HG03558 (cell line): Measurements from ENCODE around the gene ALK.

Experiments used
- ATAC-seq: cut with Tn5 transposase; IDR thresholded peaks from one replicate; pipeline ENCODE4 v1.9.1; 2021; ENCODE audit warnings: moderate number of reproducible peaks; ENCODE audit not compliant: unreplicated experiment; ENCODE audit errors: extremely low read depth

Gene ALK

DNA sequence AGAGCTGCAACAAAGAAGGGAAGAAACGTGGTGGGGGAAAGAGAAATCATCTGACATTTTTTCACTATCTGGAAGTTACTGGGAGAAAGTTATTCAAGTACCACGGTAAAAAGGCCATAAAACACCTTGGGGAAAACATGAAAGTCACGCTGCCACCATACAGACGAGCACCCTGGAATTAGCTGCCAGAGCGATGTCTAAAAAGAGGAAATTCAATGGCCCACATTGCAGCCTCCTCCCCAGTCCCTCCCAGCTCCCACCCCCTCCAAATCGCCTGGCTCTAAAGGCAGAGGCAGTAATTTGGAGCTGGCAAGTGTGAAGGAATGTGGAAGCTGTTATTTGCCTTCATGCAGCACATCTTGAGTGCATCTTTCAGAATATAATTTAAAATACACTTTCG, 192.0 kb downstream of the ALK start:
- no peak for ATAC-seq

DNA sequence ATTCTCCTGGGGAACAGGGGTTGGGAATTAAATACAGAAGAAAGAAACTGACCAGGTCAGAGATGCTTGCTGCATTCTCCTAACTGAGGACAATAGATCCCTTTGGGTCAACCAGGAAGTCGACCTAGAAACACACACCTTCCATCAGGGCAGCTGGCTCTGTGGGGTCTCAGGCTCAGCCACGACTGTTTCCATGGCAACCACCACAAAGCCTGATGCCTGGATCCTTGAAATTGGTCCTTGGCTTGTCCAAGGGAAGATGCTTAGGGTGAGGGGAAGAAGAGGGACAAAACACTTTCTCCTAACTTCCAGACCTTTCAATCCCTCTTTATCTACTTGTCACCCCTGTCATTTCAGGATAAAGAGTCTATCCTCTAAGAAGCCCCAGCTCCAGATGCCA, 194.4 kb downstream of the ALK start:
- no peak for ATAC-seq

DNA sequence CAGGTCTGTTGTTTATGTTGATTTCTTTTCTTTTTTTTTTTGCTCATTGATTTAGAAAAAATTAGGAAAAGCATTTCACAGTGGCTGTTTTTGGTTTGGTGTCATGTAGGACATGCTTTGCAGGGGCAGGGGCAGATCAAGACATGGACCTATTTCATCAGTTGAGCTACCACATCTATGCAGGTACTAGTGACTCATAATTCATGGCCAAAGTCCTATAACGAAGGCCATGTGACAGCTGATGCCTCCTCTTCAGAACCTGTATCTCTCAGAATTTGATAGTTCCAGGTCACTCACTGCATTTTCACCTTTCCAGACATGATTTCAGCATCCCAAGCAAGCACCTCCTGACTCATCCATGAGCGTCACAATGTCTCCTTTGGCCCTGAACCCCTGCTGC, 195.8 kb downstream of the ALK start:
- no peak for ATAC-seq

DNA sequence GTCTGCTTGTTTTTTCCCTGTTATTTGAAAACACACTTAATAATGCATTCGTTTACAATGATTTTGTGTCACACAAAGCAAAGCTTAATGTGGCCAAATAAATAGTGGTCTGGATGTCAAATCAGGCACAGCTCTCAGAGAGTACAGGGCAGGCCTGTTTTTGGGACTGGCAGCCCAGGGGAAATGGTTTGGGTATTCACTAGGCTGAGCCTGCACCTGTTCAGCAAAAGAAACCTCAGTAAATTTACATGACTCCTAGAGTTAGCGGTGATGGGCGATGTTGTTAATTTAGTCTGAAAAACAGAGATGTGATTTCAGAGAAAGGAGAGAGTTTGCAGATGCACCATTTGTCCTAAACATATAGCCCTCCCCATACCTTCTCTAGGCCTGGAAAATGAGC, 197.1 kb downstream of the ALK start:
- no peak for ATAC-seq

GRCh38 chr2:29723255-29724001, 198.0 kb downstream of the ALK start:
- peak; percentile 90 for ATAC-seq

DNA sequence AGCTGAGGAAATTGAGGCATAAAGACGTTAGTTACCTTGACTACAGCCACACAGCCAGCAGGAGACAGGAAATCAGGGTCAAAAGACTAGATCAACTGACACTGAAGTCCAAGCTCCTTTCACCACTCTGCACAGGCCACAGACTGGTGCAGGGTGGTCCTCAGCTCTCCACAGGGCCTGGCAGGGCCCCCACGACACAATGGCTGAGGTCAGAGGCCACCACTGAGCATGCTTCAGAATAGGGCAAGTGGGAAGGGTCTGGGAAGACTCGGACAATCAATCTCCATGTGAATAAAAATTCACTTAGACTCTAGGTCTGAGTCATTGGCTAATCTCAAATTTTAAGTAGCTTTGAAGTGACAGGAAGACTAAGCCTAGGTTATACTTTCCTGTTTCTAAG, 201.7 kb downstream of the ALK start:
- no peak for ATAC-seq

DNA sequence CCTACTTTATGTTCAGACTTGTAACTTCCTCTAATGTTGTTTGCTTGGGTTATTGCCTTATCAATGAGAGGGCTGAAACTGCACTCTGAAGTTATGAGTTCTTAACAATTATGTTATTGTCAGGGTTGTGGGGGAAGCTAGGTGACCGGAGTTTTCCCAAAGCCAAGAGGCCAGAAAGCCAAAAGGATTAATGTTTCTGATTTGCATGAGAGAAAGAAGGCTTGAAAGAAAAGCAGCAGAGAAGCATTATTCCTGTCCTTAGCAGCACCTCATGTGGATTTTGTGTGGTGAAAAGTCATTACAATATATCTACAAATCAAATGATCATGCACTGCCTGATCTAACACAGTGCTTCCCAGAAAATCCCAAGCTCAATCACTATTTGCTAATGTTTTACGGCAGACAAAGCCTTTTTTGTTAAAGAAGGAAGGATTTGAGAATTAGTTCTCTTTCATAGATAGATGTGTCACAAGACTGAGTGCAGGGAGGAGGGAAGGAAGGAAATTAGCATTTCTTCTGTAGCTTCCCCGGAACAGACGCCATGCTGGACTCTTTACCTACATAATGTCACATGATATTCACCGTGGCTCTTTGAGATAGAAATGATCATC, 203.2 kb downstream of the ALK start:
- no peak for ATAC-seq

DNA sequence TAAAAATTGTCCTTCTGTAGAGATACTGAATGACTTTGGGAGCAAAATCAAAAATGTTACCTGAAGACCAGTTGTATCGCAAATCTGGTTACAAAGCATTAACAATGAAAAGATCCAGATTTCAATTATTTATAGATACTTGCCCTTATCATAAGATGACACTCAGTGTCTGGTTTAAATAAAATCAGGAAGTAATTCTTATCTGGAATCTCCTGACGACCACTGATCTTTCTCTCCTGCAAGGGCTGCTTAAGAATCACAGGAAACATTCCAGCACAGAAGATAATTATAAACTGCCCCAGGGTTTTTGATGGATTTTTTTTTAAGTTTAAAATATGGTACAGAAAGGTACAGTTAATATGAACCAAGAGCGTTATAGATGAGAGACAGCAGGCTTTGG, 205.7 kb downstream of the ALK start:
- no peak for ATAC-seq

DNA sequence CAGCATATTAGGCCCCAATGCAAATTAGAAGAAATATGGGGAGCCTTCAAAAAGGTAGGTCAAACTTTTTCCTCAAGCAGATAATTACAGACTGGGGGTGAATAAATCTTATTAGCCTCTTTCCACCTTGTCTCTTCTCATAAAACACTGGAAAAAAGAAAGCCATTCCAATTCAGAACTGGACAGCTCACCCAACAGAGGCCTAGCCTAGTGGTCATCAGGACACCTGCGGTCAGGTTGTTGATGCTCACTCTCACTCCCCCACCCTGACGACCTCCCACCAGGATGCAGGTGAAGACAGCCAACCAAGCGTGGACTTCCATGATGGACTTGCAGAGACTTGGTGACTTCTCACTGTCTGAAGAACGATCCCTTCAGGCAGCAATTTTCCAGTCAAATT, 207.1 kb downstream of the ALK start:
- no peak for ATAC-seq

GRCh38 chr2:29706171-29706720, 215.1 kb downstream of the ALK start:
- ATAC-seq: no peak

- no peak for ATAC-seq
Measured at GRCh38 chr2:29705616-29706015, 215.8 kb downstream of the ALK start.

DNA sequence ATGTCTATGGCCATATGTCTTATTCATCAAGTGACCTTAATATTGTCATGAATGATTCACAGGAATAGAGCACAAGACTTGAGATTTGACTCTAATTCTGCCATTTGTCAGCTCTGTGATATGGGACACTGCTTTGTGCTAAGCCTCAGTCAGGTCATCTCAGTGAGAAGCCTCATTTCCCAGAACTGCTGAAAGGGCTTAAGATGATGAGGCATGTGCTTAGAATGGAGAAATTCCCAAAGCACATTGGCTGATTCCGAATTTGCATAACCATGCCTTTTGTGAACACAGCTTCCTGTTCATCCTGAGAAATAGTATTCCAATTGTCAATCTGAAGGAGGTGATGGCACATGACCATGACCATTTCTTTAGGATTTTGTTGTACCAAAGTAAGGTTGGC, 218.1 kb downstream of the ALK start:
- ATAC-seq: no peak

GRCh38 chr2:29702276-29702675, 219.1 kb downstream of the ALK start:
- ATAC-seq: no peak

DNA sequence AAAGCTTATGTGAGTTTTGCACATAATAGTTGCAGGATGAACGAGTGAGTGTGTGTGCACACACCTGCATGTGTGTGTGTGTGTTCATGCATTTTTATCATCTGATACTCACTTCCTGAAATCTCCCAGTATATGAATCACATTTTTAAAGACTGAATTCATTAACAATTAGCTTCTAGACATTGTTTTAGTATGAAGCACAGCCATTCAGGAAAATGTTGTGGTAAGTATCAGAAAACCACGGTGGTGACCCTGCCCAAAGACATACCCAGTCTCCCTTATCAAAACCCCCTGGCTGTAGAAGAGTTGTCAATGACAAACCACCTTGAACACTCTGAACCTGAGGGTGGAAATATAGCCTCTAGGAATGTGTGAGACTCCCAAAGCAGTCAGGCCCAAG, 220.8 kb downstream of the ALK start:
- no peak for ATAC-seq

GRCh38 chr2:29699045-29699444, 222.3 kb downstream of the ALK start:
- ATAC-seq: no peak

DNA sequence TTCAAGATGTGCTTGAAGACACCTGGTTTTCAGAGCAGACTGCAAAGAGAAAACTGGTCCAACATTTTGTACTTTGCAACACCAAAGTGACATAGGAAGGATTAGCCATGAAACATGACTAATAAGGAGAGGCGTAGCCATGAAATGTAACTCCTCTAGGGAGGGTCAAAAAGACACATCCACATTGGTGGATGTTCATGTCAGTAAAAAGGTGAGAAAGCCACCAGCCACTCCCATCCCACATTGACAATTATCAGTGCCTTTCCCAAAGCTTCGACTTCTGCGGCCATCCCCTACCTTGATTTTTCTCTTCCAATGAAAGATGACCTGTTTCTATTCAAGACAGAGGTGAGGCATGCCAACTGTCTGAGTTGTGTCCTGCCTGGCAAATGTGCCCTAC, 223.2 kb downstream of the ALK start:
- ATAC-seq: no peak

DNA sequence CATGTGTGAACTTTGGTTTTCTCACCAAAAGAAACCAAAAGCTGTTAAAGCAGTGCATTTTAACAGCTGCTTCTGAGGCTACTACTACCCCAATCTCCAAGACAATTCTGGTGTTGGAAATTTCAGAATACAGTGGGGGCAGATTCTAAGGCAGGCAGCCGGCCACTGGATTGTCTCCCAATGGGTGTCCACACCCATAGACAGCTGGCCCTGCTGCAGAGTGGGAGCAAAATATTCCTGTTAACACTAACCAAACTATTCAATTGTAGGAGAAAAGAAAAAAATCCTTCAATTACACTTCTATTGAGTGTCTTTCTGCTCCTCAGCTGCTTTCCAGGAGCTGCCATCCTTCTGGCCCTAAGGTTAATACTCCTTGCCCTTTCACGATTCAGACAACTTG, 223.7 kb downstream of the ALK start:
- no peak for ATAC-seq

GRCh38 chr2:29697181-29697580, 224.2 kb downstream of the ALK start:
- ATAC-seq: no peak

- no peak for ATAC-seq
Measured at GRCh38 chr2:29694741-29695140, 226.6 kb downstream of the ALK start.

DNA sequence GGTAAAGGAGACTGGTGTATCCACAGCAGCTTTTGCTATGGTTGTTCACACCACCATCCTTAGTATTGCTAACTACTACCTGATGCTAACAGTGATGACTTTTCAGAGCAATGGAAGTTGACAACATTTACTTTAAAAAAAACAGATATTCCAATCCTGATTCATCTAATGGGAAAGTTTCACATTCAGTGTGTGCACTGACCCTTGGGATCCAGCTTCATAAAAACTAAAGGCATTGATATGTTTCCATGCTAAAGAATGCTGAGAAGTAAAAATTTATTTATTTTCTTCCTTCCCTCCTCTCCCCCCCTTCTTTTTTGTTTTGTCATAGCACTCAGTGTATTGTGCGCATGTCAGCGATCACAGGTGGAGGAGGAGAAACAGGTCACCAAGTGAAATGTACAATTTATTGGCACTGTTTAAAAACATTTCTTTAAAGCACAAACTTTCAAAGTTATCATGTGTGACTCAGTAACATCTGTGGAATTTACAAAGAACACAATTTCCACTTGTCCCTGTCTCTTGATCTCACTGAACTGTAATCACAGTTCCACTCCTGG, 229.9 kb downstream of the ALK start:
- ATAC-seq: no peak

GRCh38 chr2:29689666-29690065, 231.7 kb downstream of the ALK start:
- ATAC-seq: no peak

GRCh38 chr2:29688429-29688828, 233.0 kb downstream of the ALK start:
- ATAC-seq: no peak
